22Rv1 (cell line): Measurements from ENCODE around the gene GJB3.

Experiments used
- H3K27ac ChIP-seq: fragments of 450-650 bp; 2 replicates; pipeline ENCODE4 v1.5.1; 2017
- CTCF ChIP-seq: fragments of 450-650 bp; IDR thresholded peaks from 2 replicates; pipeline ENCODE4 v1.5.1; 2017; ENCODE audit warnings: mild to moderate bottlenecking
- ZFX ChIP-seq: fragments of 450-650 bp; IDR thresholded peaks from 2 replicates; pipeline ENCODE4 v1.6.1; 2017; ENCODE audit warnings: antibody characterized with exemption, borderline replicate concordance

Gene GJB3

GRCh38 chr1:34753163-34753562 lies 27.9 kb upstream of the GJB3 start:
- H3K27ac ChIP-seq: no peak overlapping the region
- TF ChIP-seq CTCF: no peak
- TF ChIP-seq ZFX: no peak

- H3K27ac ChIP-seq: no peak within 1 kb of the TSS
- TF ChIP-seq CTCF: no peak
- no peak for TF ChIP-seq ZFX
Measured at GRCh38 chr1:34754964-34755637, 25.9 kb upstream of the GJB3 start, which contains the start of gene GJB5. Gene GJB5 (plus strand): TSS chr1:34755047. CDS start chr1:34757331, 2,284 bp downstream.

GRCh38 chr1:34755961-34756360 lies 25.1 kb upstream of the GJB3 start:
- H3K27ac ChIP-seq: no peak overlapping the region
- TF ChIP-seq ZFX (no peak), CTCF (no peak)

- no peak overlapping the region for H3K27ac ChIP-seq
- TF ChIP-seq CTCF: no peak
Measured at GRCh38 chr1:34757386-34757785, 23.6 kb upstream of the GJB3 start.

- H3K27ac ChIP-seq: no peak overlapping the region
- no peak for TF ChIP-seq CTCF
Measured at GRCh38 chr1:34758751-34759150, 22.3 kb upstream of the GJB3 start.

- H3K27ac ChIP-seq: no peak within 1 kb of the TSS
- TF ChIP-seq ZFX: no peak
- no peak for TF ChIP-seq CTCF
Measured at GRCh38 chr1:34759503-34760357, 21.3 kb upstream of the GJB3 start, which contains the start of gene GJB4. Gene GJB4 (plus strand): TSS chr1:34759740. CDS start chr1:34761255, 1,515 bp downstream.
